SKM-1 treated with dmso at 0.1 percent for 144 hours (cell line): ENCODE results near the gene ADAMTS1.

ENCODE experiments used
- DNase-seq: peaks from one replicate; lab custom pipeline; 2025; ENCODE audit not compliant: unreplicated experiment; lab: John Stamatoyannopoulos, UW

Gene ADAMTS1

DNA sequence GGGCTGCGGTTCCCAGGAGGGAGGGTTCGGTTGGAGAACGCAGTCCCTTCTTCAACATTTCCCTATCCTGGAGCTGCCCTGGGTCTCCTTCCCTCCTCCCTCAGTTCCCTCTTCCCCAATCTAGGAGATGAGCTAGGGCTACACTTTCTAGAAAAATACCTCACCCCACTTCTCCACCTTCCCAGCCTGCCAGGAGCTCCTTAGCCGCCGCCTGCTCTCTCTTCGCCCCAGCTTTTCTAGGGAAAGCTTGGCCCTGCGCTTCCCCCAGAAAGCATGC, 488 bp upstream of the ADAMTS1 start:
- DNase-seq = no peak

DNA sequence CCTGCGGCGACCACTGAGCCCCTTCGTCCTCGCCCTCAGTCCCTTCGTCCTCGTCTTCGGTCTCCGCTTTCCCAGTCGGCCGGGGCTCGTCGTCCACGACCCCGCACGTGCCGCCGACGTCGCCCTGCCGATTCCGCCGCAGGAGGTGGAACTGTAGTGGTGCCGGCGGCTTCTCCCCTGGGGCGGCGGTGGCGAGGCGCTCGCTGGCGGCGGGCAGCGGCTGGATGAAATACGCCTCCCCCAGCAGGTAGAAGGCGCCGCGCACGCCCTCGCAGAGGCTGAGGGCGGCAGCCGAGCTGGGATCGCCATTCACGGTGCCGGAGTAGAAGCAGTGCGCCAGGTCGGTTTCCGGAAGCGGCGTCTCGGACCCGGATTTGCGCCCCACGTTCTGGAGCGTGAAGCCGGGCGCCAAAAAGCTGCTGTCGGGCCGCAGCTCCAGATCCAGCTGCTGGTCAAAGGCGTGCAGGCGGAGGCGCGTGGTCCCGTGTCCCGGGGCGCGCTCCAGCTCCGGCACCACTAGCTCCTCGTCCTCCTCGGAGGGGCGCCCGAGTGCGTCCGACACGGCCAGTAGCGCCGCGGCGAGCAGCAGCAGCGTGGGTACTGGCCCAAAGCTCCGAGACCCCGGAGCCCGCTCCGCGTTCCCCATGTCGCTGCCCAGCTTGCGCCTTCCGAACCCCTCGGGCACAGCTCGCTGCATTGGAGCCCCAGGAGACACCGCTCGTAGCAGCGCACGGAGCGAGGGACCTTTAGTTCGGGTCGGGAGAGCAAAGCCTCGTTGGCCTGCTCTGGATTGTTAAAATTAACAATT, 747 bp downstream of the ADAMTS1 start:
- no peak for DNase-seq

DNA sequence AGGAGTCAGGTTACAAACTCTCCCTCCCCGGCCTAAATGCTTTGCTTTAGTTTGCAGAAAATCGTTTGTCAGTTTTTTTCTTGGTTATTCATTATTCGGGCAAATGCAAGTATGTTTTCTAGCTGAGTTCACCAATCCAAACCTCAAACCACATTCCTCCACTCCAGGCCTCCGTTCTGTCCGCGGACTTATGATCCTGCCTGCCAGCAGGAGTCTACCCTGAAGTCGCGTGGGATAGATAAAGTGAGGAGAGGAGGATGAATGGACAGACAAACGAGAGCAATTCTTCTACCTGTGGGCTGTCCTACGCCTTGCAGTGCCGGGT, 1.3 kb downstream of the ADAMTS1 start:
- DNase-seq = peak; percentile 5

DNA sequence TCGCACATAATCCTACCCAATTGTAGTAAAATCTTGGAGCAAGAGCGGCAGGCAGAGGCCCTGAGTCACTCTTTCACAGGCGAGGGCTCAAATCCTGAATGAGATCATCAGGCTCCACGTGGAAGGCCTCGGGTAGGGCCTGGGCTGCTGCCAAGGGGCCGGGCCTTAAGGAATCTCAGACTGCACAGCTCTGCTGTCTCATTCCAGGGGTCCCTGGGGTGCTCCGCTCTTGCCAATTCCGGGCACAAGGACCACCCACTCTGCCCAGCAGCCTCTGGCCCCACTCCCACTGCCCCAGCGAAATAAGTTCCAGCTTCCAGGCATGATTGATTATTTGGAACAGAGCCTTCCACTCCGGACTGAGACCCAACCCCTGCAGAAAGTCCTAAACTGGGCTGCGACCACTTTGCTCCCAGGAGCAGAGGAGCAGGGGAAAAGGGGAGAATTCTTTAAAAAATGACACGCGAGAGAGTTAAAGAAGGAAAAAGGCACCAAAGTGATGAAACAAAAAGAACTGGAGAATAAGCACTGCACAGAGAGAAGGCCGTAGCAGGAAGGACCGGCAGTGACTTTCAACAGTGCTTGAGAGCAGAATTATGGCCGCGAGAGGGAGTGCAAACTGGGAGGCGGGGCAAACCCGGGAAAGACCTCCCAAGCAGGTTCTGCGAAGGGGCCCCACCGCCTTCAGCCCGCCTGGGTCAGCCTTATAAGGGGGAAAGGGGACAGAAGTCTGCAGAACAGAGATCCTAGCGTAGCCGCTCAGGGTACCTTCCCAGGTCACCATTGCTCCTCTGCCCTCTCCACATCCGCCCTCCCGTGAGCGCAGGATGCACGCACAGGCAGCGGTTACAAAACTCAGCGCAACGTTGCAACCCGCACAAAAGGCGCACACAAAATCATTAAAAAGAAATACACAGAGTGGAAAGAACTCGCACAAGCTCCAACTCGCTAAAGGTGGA, 2.0 kb downstream of the ADAMTS1 start:
- peak; percentile 45 for DNase-seq

DNA sequence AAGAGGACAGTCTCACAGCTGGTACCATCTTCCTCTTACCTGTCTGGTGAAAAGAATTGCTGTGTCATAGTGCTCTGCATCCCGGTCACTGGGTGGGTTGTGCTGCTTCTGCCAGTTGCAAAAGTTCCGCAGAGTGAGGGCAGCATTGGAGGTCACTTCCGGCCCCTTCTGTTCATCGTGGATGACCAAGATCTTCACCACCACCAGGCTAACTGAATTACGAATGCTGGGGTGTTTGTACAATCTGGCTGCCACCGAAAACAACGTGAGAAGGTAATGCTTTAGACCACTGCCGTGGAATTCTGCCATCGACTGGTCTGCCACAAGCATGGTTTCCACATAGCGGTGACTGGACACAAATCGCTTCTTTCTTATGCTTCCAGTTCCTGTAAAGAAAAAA, 2.9 kb downstream of the ADAMTS1 start:
- no peak for DNase-seq

DNA sequence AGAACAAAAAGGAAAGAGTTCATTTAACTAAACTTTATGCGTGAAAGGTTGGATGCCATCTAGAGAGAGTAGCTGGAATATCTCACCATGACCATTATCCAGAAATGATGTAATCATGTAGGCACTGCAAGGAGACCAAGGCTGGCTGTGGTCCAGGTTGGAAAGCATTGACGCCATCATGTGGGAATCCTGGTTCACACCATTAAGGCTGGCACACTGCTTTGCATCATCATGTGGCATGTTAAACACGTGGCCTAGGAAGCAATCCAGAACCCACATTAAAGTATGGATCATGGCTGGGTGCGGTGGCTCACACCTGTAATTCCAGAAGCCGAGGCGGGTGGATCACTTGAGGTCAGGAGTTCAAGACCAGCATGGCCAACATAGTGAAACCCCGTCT, 4.3 kb downstream of the ADAMTS1 start:
- no peak for DNase-seq

DNA sequence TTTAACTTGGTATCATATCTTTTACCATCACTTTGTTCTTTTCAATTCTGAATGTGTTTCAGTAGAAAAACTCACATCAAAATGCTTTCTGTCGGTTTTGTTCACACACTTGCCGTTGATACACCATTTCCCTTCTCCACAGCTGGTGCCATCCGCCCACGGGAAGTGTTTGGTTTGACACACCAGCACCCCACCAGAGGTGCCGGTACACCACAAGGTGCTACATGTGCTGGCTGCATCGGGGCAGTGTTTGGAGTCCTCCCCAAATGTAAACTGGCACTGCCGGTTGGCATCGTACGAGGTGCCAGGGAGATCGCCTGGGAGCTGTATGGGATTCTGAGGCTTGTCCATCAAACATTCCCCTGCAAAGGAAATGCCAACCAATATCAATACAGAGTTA, 5.0 kb downstream of the ADAMTS1 start:
- no peak for DNase-seq

DNA sequence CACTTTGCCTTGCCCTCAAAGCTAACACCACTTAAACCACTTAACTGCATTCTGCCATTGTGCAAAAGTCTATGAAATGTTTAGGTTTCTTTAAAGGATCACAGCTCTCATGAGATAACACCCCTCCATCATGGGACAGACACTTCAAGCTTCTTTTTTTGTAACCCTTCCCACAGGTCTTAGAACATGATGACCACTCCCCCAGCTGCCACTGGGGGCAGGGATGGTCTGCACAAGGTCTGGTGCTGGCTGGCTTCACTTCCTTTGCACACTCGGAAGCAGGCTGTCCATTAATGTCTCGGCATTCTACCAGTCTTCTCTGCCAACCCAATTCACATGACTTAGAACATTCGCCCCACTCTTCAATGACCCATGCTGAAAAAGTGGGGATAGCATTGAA, 7.7 kb downstream of the ADAMTS1 start:
- DNase-seq = no peak

DNA sequence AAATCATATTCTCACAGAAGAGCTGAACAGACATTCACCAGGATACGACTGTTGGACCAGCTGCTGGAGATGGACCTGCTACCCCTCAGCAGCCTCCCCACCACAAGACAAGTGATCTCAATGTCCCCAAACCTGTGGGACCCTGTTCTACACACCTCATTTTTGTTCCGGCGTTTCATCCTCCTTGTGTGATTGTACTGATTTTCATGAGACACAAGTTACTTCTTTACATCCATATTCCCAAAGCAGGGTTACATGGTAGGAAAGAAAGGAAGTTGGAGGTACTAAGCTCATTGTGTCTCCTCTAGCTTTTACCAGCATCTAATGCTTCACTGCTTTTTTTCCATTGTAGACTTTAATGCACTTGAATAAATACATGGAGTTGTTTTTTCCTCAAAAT, 8.7 kb downstream of the ADAMTS1 start:
- DNase-seq = no peak

DNA sequence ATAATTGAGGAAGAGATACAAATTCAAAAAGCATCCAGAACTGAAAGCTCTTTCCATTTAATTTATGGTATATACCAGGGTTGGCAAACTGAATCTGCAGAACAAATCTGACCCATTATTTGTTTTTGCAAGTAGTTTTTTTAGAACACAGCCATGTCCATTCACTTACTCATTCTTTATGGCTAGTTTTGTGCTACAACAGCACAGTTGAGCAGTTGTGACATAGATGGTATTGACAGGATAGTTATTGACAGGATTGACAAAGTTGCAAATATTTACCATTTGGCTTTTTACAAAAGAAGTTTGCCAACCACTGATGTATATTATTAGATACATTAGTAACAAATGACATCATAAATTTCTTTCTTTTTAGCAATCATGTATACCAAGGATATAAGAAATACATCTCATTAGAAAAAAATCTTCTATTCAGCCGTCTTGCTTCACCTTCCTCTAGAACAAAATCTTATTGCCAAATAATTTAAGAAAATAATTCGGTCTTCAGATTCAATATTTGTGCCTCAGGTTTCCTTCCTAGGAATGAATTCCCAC, 9.4 kb downstream of the ADAMTS1 start:
- DNase-seq = no peak

DNA sequence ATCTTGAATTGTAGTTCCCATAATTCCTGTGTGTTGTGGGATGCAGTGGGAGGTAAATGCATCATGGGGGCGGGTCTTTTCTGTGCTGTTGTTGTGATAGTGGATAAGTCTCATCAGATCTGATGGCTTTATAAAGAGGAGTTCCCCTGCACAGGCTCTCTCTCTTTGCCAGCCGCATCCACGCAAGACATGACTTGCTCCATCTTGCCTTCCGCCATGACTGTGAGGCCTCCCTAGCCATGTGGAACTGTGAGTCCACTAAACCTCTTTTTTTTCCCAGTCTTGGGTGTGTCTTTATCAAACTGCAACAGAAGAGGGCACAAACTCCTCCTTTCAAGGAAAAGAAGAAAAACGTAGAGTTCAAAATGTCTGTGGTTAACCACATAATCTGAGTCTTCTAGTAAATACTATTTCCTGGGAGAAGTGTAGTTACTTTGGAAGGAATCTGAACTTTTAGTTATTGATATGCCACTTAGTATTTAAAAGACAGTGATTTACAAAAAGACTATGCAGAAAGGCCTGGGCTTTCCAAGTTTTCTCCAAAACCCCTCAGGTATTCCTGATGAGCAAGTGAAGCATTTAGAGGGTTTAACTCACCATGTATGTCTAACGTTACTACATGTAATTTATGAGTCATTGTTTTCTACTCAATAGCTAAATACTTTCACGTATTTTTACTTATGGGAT, 10.0 kb downstream of the ADAMTS1 start:
- DNase-seq = no peak

DNA sequence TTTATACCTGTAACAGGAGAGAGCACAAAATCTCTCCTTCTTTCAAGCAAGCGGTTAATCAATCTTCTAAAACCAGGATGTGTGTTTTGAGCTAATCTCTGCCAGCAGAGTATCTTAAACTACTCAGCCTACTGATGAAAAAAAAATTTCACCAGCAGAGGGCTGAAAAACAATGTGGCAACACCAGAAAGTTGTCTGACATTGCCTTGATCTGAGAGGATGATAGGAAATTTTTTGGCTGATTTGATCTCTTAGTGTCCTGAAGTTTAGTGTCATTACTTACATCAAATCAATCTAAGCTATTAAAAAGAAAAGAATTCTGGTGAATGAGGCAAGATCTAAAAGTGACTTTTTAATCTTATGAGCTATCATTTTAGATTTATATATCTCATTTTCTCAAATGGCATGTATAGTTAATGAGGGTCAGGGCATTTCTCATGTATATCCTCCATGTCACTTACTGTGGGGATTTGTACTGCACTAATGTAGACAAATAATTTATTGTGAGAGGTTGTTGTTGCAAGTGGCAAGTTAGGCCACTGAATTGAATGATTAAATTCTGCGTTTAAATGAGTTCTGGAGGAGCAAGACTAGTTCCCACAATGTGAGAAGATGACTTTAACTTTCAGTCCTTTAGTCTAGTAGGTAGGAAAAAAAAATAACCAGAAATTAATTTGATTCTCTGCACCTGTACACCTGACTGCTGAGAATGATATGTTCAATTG, 10.9 kb downstream of the ADAMTS1 start:
- no peak for DNase-seq

DNA sequence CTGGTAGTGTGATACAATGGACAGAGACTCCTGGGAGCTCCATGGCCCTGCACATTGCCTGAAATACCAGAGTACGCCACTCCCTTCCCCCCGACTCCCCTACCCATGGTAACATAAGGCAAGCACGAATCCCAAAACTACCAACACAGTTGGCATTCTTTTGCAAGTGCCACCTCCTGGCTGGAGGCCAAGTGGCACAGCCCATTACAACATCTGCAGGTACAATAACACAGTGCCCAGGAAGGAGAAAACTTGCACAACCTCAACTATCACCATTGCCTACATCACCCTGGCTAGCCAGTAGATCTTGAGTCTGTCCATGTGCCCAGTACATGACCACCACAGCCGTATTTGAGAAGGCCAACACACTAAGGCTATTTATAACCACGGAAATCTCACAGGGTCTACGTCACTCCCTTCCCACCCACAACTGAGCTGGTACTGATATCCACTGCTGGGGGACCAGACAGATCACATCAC, 11.7 kb downstream of the ADAMTS1 start:
- no peak for DNase-seq

DNA sequence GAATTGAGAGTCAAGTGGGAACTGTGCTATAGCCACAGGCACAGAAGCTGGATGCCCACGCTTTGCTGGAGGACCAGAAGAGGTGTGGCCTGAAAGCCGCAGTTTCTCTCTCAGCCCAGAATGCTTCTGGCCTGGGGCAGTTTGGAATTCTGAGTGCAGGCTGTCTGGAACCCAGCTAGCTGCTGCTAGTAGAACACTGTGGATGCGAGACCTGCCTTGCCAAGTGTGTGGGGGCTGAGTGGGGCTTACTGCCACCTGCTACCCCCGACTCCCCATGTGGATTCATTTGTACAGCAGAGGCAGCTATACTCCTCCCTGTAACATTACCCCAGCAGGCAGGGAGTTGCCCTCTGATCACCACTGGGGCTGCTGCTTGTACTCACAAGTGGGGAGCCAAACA, 12.2 kb downstream of the ADAMTS1 start:
- no peak for DNase-seq

DNA sequence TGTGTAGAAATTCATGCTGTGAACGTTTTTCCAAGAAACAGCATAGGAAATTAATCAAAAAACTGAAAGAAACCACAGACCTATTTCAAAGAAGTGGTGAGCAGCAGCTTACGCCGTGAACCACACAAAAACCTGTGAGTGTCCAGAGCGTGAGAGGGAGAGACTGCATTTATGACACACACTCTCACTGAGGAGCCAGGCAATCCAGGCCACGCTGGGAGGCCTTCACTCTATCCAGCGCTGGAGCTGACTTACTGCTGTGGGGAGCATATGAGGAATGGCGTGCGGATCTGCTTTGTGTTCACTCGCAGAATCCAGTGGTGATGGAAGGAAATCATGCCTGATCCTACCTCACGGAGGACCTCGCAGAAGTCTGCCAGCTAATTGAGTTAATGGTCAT, 12.7 kb downstream of the ADAMTS1 start:
- no peak for DNase-seq

DNA sequence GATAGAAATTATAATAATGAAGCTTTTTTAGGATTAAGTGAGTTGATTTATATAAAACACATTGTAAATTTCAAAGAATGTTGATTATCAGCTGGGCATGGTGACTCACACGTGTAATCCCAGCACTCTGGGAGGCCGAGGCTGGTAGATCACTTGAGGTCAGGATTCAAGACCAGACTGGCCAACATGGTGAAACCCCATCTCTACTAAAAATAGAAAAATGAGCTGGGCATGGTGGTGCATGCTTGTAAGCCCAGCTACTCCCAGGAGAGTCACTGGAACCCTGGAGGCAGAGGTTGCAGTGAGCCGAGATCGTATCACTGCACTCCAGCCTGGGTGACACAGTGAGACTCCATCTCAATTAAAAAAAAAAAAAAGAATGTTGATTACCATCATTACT, 18.4 kb downstream of the ADAMTS1 start:
- no peak for DNase-seq

DNA sequence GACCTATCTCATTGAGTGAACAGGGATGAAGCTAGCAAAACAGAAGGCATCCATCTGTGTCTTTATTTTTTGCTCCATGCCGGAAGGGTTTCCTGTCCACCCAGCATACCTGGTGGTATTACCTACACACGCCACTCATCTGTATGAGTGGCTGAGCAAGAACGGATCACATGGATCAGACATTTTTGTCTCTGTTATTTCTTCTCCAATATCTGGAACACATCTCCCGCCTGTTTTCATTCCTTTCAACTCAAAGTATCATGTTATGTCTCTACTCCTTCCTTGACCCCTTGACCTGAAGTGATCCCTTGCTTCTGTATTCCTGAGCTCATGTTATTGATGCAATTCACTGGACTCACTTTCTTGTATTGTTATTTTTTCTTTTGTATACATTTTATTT, 24.7 kb downstream of the ADAMTS1 start:
- DNase-seq = no peak

DNA sequence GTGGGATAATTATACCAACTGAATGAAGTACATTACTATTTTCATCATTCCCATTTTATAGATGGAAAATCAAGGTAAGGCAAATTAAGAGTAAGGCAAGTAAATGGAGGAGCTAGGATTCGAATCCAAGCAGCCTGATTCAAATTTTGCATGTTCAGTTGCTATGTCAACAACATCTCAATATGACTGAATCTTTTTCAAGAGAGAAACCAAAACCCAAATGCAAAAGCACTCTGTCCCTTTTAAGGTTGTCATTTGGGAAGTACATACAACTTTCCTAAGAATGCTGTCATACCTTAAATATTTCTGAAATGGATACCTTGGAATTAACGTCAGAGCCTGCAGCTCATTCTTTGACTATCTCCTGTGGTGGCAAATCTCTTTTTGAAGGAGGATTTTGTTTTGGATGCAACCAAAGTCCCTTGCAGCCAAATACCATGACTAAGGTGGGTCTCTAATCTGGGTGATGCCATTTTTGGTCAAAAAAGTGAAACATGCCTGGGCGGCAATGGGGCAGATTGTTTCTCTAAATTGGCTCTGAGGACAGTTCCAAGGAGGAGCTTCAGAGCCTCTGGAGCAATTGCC, 25.4 kb downstream of the ADAMTS1 start:
- DNase-seq = no peak

DNA sequence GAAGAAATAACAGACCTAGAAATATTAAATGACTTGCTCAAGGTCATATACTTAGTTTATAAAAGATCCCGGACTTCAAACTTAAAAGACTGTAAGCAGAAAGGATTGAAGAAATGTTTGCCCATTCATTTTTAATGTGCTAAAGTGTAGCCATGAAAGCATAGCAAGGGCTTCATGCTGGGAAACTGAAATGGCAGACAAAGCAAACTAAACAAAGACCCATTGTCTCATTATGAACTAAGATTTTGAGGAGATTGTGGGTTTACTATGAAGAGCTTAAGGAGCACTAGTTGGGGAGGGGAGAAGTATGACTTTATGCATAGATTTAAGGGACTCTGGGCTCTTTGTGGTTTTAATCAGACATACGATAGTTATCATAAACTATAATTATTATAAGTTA, 26.3 kb downstream of the ADAMTS1 start:
- DNase-seq = no peak

DNA sequence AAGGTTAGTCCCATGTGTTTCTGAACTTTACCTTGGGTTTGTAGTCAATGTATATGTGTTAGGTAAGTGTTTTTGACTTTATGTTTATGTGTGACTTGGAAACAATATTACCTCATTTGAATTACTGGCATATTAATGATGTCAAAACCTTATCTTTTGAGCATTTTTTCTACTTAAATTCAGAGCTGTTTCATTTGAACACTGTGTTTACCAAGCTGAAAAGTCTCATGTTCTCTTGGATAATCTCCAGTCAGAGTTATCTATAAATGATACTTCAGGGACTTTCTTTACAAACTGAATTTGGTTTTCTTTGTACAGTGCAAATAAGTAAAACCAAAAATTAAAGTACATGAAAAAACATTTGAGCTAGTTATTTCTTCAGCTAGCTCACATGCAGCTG, 30.0 kb downstream of the ADAMTS1 start:
- no peak for DNase-seq

DNA sequence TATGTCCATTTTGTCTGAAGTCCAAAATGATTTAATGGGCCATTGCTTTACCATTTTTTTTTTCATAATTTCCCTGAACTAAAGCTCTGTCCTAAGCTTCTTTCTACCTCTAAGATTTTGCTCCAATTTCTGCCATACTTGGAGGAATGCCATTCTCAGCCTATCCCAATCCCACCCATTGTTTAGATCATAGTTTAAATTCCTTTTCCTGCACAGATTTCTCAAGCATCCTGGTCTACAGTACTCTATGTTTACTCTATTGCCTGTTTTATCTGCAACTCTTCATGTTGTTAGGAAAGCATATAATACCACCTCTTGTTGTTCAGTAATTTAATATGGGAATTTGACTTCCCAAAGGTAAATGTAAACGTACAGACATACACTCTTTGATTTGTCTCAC, 30.8 kb downstream of the ADAMTS1 start:
- DNase-seq = no peak
